ENCODE measurements around the gene PSAP. TPM values are rescaled to one million over a fixed set of nuclear protein-coding genes. Genes with fewer than 3 reads are reported as not detected.
A peak's percentile ranks its signal among the peaks of the same experiment; 100 is the strongest.

Gene PSAP
- total RNA-seq, 1 donor from 2014 or later, result 1,672 TPM

DNA sequence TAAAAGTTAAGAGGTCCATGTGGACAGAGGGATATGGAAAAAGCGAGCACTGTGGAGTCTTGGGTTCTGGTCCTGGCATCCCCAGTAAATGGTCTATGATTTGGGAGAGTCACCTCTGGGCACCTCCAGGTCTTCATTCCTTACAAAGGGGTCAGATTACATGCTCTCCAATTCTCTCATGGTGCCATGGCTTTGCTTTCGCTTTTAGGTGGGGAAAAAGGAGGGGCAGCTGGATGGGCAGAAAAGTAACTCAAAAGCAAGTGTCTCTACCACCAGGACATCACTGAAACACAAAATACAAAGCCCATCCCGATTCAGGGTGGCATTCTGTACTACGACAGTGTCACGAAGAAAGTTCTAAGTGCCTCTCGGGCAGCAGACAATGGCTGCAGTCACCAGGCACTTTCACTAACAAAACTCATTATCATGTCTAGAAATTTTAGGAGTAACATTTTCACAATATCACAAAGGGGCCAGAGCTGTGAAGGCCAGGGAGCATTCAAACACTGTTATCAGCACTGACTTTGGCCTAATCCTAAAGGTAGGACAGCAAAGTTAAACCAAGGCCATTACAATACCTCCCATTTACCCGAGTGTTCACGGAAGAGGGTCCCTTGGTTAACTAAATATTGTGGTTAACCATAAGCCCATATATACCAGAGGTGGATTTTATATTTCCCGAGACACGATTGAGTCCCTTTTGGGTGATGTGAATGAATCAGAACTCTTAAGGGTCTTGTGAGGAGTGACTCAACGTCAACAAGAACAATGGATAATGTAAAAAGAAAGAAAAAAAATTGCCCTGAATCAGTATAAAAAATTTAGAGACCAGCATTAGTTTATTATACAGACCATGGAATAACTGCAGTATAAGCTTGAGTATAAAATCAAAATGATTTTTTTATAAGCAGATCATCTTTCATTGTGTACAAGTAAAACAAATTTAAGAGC lies 2.5 kb downstream of the PSAP start:
- intact Hi-C loops (cut with micrococcal nuclease), result no loop called here
- Histone ChIP-seq H3K9me3 (replicated peaks) (no peaks in the 10 kb centered on the region), H3K27me3 (ENCODE audit: low read depth) (no peaks in the 10 kb centered on the region), H3K27ac (replicated peaks) (peak overlapping the region; percentile 3), H3K4me1 (peaks cover 82% of the 10 kb centered on the region), H3K4me3 (peak overlapping the region; percentile 99), H3K36me3 (no peaks in the 10 kb centered on the region)
- TF ChIP-seq, protein P1, sequence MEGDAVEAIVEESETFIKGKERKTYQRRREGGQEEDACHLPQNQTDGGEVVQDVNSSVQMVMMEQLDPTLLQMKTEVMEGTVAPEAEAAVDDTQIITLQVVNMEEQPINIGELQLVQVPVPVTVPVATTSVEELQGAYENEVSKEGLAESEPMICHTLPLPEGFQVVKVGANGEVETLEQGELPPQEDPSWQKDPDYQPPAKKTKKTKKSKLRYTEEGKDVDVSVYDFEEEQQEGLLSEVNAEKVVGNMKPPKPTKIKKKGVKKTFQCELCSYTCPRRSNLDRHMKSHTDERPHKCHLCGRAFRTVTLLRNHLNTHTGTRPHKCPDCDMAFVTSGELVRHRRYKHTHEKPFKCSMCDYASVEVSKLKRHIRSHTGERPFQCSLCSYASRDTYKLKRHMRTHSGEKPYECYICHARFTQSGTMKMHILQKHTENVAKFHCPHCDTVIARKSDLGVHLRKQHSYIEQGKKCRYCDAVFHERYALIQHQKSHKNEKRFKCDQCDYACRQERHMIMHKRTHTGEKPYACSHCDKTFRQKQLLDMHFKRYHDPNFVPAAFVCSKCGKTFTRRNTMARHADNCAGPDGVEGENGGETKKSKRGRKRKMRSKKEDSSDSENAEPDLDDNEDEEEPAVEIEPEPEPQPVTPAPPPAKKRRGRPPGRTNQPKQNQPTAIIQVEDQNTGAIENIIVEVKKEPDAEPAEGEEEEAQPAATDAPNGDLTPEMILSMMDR (IDR thresholded peaks at IDR 0.05; ENCODE audit: borderline replicate concordance), result no peak
- no peak for DNase-seq

DNA sequence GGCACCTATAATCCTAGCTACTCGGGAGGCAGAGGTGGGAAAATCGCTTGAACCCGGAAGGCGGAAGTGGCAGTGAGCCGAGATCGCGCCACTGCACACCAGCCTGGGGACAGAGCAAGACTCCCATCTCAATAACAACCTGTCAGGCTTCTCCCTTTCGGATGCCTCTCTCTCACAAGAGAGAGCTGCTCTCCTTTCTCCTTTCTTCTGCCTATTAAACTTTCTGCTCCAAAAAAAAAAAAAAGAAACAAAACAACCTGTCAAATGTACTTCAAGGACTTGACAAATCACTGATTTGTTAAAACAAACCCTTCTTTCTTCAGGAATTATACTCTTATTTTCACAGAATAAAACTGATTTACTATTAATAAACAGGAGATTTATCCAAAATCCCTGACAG lies 3.6 kb downstream of the PSAP start:
- TF ChIP-seq, protein P1 (IDR thresholded peaks at IDR 0.05; ENCODE audit: borderline replicate concordance), result no peak
- DNase-seq, result no peak
- Histone ChIP-seq H3K27me3 (ENCODE audit: low read depth) (no peaks in the 10 kb centered on the region), H3K27ac (replicated peaks) (peak overlapping the region; percentile 3), H3K4me3 (no peak overlapping the region), H3K36me3 (no peaks in the 10 kb centered on the region), H3K4me1 (peaks cover 94% of the 10 kb centered on the region), H3K9me3 (replicated peaks) (no peaks in the 10 kb centered on the region)
- intact Hi-C loops (cut with micrococcal nuclease), result no loop called here

DNA sequence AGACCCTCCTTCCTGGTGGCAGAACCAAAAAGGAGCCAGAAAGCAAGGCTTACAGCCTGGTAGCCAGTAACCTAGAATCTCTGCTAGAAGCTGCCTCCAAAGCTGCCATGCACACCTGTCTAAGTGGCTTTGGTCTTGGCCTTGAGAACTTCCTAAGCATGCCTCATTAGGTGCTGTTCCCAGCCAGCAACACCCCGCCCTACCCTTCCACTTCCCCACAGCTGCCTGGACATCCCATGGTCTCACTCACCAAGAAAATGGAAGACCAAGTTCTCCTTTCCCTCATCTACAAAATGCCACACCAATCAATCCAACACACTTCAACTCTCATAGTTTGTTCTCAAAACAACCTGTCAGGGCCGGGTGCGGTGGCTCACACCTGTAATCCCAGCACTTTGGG lies 4.2 kb downstream of the PSAP start:
- intact Hi-C loops (cut with micrococcal nuclease), result no loop called here
- Histone ChIP-seq H3K4me1 (peaks cover 98% of the 10 kb centered on the region), H3K9me3 (replicated peaks) (no peaks in the 10 kb centered on the region)

DNA sequence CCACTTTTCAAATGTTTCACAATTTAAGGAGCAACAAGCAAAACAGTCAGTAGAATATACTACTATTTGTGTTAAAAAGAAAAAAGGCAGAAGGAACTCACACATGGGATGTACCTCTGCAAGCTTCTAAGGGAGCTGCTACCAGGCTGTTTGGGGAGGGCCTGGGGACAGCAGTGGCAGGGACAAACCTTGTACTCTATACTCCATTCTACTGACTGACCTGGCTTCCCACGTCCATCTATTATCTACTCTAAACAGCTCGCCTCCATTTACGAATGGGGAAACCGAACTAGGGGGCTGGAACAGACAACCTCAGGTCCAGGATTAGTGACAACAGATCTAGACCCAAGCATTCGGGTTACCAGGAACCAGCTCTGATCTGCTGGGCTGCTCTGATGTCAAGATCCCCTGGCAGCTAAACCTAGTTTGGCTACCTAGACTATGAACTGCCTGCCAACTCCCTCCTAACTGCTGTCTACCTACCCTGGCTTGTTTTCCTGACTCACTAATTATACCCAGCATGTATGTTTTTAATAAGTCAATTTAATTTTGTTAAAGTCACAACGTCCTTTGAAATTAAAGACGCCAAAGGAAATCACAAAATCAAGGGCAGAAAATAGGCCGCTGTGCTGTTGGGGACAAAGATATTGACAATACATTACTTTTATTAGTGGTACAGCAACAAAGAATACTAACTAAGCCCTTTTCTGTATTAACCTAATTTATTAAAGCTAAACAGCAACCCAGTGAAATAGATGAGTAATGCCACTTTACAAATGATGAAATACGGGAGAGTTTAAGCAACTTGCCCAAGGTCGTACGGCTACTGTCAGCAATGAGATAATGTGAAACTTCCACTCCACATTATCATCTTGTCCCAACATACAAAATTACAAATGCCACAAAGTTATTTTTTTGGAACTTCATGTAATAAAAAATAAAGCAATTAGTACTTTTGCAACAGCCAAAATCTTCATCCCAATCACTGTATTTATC lies 5.3 kb downstream of the PSAP start:
- H3K4me3 ChIP-seq, result no peak overlapping the region
- intact Hi-C loops (cut with micrococcal nuclease), result no loop called here
- H3K36me3 ChIP-seq, result no peaks in the 10 kb centered on the region
- no peaks in the 10 kb centered on the region for H3K9me3 ChIP-seq (replicated peaks)
- TF ChIP-seq, protein P1 (IDR thresholded peaks at IDR 0.05; ENCODE audit: borderline replicate concordance), result no peak
- H3K27me3 ChIP-seq (ENCODE audit: low read depth), result no peaks in the 10 kb centered on the region
- H3K4me1 ChIP-seq, result peaks cover 100% of the 10 kb centered on the region
- no peak for DNase-seq
- H3K27ac ChIP-seq (replicated peaks), result peak overlapping the region; percentile 49

More for the DNA sequence above, 4.2 kb downstream of the PSAP start:
- Histone ChIP-seq H3K36me3 (no peaks in the 10 kb centered on the region), H3K27ac (replicated peaks) (peak overlapping the region; percentile 49), H3K27me3 (ENCODE audit: low read depth) (no peaks in the 10 kb centered on the region), H3K4me3 (no peak overlapping the region)
- TF ChIP-seq, protein P1 (IDR thresholded peaks at IDR 0.05; ENCODE audit: borderline replicate concordance), result no peak
- DNase-seq, result no peak

DNA sequence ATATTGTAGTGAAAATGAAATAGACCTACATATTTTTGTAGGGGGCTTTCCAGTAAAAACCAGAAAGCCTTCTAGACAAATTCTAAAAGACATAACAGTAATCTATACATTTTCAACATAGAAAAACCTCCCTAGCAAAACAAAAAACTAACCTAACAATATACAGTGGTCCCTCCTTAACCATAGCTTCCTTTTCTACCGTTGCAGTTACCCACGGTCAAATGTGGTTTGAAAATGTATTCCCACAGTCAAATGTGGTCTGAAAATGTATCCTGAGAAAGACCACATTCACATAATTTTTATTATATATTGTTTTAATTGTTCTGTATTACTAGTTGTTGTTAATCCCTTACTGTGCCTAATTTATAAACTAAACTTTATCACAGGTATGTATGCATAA lies 6.4 kb downstream of the PSAP start:
- Histone ChIP-seq H3K4me1 (peaks cover 100% of the 10 kb centered on the region), H3K4me3 (no peak overlapping the region), H3K9me3 (replicated peaks) (no peaks in the 10 kb centered on the region), H3K36me3 (no peaks in the 10 kb centered on the region), H3K27me3 (ENCODE audit: low read depth) (no peaks in the 10 kb centered on the region), H3K27ac (replicated peaks) (peak overlapping the region; percentile 56)
- intact Hi-C loops (cut with micrococcal nuclease), result no loop called here
- TF ChIP-seq, protein P1 (IDR thresholded peaks at IDR 0.05; ENCODE audit: borderline replicate concordance), result no peak
- no peak for DNase-seq

All from left ventricle myocardium inferior (tissue), 1 donor.